GM19351 (cell line): Measurements from ENCODE around the gene ODR4.
"Not testable (repeated sequence)": the region's sequence is repeated elsewhere in the genome, so short reads cannot be mapped to it uniquely, and the experiment has no call there.

Source experiments
- ATAC-seq: cut with Tn5 transposase; IDR thresholded peaks from one replicate; pipeline ENCODE4 v1.9.1; 2021; ENCODE audit warnings: mild to moderate bottlenecking, moderate library complexity; ENCODE audit not compliant: unreplicated experiment

ODR4 gene

DNA sequence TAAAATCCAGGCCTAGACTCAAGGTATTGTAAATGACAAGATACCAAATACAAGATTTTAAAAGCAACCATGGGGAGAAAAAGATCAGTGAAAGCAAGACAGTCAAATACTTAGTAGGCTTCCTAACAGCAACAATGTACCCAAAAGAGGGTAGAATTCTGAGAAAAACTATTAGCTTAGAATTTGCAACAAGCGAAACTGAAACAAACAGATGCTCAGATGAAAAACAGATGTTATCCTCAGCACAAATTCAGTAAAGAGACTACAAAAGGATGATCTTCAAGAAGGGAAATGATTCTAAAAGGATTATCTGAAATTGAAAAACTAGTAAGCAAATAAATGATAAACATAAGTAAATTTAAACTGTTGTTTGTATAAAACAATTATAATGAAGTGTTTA, 45.3 kb downstream of the ODR4 start:
- peak; percentile 96 for ATAC-seq

DNA sequence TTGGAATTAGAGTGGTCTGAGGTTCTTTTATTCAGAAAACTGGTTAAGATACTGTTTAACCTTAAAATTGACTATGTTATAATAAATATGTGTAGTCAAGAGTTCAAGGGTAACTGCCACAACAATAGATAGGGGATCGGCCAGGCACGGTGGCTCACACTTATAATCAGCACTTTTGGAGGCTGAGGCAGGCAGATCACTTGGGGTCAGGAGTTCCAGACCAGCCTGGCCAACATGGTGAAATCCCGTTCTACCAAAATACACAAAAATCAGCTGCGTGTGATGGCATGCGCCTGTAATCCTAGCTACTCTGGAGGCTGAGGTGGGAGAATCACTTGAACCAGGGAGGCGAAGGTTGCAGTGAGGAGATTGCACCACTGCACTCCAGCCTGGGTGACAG, 45.8 kb downstream of the ODR4 start:
- no peak for ATAC-seq

DNA sequence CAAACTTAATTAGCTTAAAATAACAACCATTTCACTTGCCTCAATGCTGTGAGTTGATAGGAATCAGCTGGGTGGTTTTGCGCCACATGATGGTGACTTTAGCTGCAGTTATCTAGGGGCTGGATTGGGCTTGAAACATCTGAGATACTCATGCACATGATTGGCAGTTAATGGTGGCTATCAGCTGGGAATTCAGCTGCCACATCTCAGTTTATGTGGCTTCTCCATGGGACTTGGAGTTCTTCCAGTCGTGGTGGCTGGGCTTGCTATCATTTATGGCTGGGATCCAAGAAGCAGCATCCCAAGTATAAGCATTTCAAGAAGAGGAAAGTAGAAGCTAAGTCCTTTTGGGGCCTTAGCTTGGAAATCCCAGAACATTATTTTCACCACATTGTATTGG, 48.9 kb downstream of the ODR4 start:
- no peak for ATAC-seq

DNA sequence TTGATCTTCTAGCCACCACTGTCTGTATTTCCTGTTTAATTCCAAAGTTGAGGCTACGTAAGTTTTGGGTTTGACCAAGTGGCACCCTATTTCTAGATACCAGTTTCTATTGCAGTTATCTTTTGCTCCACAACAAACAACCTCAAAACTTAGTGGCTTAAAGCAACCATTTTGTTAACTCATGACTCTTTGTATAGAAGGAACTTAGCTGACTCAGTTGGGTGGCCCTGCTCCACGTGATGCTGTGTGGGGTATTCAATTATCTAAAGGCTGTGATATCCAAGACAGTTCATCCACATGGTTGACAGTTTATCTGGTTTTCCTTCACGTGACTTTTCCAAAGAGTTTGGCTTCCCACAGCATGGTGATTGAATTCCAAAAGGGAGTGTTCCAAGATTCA, 50.5 kb downstream of the ODR4 start:
- no peak for ATAC-seq

DNA sequence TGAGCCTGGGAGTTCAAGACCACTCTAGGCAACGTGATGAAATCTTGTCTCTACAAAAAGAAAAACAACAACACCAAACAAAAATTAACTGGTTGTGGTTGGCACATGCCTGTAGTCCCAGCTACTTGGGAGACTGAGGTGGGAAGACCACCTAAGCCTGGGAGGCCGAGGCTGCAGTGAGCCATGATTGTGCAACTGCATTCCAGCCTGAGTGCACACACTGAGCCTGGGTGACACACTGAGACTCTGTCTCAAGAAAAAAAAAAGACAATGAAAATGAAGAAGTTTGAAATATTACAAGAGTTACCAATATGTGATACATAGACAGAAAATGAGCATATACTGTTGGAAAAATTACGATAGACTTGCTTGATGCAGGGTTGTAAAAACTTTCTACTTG, 53.4 kb downstream of the ODR4 start:
- ATAC-seq: no peak

DNA sequence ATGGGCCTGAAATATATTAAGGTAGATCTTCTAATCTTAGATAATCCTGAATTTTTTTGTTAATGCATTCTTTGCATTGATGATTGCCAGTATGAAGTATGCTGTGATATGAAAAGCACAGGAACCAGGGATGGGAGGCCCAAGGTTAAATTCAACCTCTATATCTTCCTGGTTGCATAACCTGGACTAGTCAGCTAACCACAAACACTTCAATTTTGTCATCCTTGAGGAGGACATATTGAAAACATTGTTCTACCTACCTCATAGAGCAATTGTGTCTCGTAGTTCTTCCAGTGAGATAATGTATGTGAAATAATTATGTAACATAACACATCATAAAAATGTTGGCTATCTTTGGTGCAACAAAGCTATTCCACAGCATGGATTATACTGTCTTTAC, 59.7 kb downstream of the ODR4 start:
- ATAC-seq: no peak

DNA sequence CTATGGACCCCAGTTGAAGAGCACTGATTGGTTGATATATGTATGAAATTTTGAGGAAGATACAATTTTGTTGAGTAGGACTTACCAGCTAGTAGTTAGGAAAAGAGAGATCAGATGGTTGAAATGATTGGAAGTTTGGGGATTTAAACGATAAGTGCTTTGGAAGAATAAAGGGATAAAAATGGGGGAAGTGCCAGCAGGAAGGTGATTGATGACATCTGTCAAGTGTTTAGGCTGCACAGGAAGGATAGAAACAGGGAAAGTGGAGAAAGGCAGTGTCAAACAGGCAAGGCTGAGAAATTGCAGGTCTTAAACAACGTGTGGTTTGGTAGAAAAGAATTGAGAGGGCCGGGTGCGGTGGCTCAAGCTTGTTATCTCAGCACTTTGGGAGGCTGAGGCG, 62.9 kb downstream of the ODR4 start:
- ATAC-seq: no peak

DNA sequence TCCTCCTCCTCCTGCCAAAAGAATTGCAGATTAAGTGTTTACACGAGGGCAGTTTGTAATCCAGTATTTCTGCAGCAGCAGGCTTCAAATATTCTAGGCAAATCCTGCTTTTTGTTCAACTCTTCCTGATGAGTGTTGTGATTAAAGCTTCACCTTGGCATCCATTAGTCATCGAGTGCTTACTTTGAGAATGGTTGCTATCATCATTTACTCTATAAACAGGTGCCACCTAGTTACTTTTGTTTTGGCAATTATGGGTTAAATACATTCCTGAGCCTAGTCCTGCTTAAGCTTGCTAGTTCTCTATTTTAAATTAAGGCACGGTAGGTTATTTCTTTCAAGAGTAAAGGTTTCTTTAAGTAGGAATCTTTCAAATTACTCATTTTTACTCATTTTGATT, 64.9 kb downstream of the ODR4 start:
- no peak for ATAC-seq

DNA sequence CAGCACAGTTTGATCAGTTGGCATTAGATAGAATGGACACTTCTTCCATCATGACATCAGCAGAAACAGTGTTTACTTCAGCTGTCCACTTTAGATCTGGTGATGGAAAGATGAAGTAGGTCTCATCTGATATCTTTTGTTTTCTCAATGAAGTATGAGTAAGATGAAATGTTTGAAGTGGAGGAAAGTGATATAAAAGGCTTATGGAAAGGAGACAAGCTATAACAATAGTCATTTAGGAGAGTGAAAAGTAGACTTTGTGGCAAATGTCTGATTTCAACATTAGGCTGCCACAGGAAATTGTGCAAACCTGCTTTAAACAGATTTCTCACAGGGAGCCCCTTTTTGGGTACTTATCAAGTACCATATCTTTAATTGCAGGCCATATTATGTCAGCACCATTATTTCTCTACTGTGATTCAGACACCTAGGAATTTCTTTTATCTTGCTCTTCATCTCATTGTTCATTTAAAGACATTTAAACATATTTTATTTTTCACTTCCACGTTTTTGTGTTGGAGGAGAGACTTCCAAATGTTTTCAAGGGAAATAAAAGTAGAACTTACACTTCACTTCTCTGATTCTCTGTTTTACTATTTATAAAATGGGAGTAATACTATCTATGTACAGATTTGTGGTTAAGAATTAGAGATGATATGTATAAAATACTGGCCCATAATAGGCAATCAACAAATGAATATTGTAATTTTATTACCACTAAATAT, 67.2 kb downstream of the ODR4 start:
- no peak for ATAC-seq

DNA sequence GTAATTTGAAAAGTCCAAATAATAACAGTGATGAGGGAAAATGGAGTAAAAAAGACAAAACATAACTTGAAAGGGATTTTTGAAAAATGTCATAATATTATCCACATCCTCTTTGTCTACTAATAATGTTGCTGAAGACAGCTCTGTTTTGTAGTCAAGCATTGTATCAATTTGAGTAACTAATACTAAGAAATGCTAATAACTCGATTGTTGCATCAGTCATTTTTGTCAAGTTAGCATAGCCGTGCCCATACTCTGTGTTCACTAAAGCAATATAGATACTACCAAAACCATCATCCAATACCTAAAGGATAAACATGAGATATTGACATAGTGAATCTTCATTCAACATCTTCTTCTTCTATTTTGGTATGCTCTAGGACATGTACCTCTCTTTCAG, 68.0 kb downstream of the ODR4 start:
- peak; percentile 66 for ATAC-seq

DNA sequence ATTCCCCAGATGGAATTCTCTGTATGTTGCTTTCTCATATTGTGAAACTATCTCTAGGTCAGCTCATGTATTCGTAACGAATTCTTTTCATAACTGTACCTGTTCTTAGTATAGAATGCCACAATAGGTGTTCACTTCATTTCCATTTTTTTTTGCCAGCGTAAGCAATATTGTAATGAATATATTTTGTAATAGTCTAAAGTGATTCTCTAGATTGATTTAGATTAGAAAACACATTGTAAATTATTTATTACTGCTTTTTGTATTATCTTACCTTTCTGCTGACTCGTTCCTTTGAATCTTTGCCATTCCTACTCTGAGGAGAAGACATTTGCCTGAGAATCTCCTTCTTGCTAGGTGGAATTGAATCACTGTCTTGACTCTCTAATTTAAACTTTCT, 70.5 kb downstream of the ODR4 start:
- no peak for ATAC-seq

DNA sequence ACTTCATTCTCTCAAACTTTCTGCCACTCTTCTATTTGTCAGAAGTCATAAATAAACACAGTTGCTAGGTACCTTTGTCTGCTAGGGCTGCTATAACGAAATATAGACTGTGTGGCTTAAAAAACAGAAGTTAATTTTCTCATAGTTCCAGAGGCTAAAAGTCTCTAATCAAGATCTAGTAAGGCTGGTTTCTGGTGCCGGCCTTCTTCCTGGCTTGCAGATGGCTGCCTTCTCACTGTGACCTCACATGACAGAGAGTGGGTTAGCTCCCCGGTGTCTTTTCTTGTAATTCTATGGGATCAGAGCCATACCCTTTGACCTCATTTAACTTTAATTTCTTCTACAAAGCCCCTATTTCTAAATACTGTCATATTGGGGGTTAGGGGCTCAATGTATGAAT, 79.3 kb downstream of the ODR4 start:
- no peak for ATAC-seq

DNA sequence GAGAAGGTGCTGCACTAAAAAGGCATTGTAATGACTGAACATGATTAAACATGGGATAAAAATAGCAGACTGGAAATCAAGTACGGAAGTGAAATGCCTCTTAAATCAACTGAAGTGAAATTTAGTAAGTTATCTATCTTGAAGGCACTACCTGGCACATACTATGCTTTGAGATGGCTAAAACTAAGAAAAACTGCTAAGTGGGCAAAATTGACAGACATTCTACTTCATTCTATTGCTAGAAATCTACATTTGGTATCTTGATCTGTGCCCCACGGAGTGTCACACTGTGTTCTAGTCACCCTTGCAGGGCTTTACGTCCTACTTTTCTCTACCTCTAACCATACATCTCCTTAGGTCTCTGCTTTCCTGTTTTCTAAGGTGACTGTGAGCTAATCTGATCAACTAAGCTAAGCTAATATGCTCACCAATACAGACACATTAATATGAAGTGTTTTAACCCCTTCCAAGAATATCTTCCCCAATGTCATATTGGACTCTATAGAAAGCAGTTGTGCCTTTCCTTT, 81.2 kb downstream of the ODR4 start:
- peak; percentile 45 for ATAC-seq

DNA sequence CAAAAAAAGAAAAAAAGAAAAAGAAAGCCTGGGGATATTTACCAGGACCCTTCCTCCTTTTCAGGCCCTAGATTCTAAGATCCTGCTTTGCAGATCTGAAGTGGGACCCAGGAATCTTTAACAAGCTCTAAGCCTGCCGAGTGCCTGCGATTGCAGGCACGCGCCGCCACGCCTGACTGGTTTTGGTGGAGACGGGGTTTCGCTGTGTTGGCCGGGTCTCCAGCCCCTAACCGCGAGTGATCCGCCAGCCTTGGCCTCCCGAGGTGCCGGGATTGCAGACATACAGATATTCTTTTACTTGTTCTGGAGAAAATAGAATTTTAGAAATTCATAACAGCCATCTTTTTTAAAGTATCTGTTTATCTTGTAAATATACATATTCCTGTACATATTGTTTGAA, 83.5 kb downstream of the ODR4 start:
- ATAC-seq: not testable (repeated sequence)

DNA sequence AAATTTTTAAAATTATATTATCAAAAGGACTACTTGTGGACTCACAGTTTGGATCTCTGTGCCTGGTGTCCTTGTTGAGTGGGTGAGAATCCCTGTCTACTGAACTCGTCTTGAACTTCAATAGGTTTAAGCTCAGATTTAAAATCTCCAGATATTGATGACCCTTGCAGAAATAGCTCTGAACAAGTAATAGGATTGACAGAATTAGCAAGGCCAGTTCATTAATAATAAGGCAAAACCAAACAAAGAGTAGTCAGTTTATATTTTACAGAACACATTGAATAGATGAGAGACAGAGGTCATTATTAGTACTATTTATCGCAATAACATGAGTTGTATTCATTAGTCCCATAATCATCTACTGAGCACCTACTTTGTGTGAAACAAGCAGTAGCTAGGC, 85.4 kb downstream of the ODR4 start, which contains the start of gene PDC:
PDC (minus strand) TSS at position 101 of the 400 bp plus-strand sequence. CDS start 11,655 bp downstream, outside the sequence.
- ATAC-seq: no peak

DNA sequence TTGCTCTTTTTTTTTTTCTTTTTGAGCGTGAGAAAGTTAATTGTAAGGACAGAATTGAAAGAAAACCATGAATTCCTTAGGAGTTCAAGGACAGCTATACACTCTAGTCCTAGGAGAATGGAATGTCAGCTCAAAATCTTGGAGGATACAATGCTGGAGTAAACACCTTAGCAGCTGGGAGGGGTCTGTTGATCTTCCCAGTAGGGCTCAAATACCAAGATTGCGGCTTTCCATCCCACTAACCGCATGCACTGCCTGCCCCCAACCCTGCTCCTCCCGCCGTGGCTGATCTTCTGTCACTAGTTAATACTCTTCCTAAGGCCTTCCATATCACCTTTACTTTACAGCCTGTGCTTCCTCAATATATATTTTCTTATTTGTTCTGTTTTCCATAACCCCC, 87.9 kb downstream of the ODR4 start:
- ATAC-seq: no peak

DNA sequence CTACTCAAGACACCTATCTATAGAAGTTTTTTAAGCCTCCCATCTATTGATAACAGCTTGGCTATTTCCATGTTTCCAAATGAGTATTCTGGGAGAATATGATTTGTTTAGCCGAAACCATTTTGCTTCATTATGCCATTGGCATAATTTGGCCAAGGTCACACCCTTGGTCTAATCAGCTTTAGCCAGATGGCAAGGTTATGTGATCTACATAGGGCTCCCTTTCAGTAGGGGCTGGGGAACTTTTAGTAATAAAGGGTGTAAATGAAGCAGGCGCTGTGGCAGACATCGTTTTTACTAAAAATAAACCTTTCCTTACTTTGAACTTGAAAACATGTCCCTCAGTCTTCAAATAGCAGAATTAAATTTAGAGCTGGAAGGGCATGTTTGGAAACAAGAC, 88.3 kb downstream of the ODR4 start:
- no peak for ATAC-seq

DNA sequence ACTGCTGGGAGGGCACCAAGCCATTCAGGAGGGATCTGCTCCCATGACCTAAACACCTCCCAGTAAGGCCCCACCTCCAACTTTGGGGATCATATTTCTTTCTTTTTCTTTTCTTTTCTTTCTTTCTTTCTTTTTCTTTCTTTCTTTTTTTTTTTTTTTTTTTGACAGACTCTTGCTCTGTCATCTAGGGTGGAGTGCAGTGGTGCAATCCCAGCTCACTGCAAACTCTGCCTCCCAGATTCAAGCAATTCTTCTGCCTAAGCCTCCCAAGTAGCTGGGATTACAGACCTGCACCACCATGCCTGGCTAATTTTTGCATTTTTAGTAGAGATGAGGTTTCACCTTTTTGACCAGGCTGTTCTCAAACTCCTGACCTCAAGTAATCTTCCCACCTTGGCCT, 89.9 kb downstream of the ODR4 start:
- ATAC-seq: not testable (repeated sequence)

DNA sequence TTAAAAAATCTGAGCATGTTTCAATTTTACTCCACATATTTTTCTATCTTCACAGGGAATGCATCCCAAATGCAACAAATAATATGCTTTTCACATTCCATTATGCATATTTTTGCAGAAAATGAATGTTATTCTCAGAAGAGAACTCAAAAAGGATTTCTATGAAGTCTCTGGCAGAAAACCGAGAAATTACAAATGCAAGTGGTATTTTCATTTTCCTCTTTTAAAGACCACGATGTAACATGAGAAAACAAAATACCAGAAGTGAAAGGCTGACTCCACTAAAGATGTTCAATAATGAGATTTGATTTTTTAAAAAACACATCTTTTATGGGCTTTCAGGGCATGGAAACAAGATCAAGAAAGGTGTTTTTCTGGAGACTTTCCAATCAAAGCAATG, 90.3 kb downstream of the ODR4 start:
- no peak for ATAC-seq
